PFSK-1 (cell line): ENCODE data around the gene BPIFA3.

Source experiments
- FOXP2 ChIP-seq: optimal IDR thresholded peaks from 2 replicates; pipeline ENCODE3; 2011; ENCODE audit warnings: borderline replicate concordance, control low read depth, inconsistent platforms; ENCODE audit not compliant: insufficient read depth; ENCODE audit errors: extremely low read length, extremely low read depth
- POLR2AphosphoS5 ChIP-seq: IDR thresholded peaks from 2 replicates; pipeline ENCODE4 v1.6.1; 2012; ENCODE audit warnings: low read depth, mild to moderate bottlenecking, control low read depth, low read length, moderate library complexity
- SIN3A ChIP-seq: IDR thresholded peaks from 2 replicates; pipeline ENCODE4 v1.6.1; 2012; ENCODE audit warnings: mild to moderate bottlenecking, low read length, moderate library complexity, borderline replicate concordance; ENCODE audit not compliant: insufficient read depth
- TAF1 ChIP-seq: IDR thresholded peaks from 2 replicates; pipeline ENCODE4 v1.6.1; 2012; ENCODE audit warnings: low read length, control low read depth, borderline replicate concordance; ENCODE audit not compliant: insufficient read depth
- TF ChIP-seq, protein P1 (sequence below), 2 experiments: IDR thresholded peaks; 2 replicates each; pipeline versions ENCODE4 v1.6.1 to v1.8.0; 2011 to 2012; ENCODE audit warnings: low read depth in 2 of 2, low read length in 2 of 2, control low read depth in 1 of 2, inconsistent platforms in 1 of 2, mild to moderate bottlenecking in 1 of 2, moderate library complexity in 1 of 2; ENCODE audit not compliant: insufficient read depth in 1 of 2

BPIFA3 gene

GRCh38 chr20:33263784-33264183 is 46.6 kb downstream of the BPIFA3 start:
- TF ChIP-seq TAF1: no peak
- TF ChIP-seq FOXP2: no peak
- TF ChIP-seq SIN3A: no peak
- no peak for TF ChIP-seq POLR2AphosphoS5
- TF ChIP-seq, protein P1, sequence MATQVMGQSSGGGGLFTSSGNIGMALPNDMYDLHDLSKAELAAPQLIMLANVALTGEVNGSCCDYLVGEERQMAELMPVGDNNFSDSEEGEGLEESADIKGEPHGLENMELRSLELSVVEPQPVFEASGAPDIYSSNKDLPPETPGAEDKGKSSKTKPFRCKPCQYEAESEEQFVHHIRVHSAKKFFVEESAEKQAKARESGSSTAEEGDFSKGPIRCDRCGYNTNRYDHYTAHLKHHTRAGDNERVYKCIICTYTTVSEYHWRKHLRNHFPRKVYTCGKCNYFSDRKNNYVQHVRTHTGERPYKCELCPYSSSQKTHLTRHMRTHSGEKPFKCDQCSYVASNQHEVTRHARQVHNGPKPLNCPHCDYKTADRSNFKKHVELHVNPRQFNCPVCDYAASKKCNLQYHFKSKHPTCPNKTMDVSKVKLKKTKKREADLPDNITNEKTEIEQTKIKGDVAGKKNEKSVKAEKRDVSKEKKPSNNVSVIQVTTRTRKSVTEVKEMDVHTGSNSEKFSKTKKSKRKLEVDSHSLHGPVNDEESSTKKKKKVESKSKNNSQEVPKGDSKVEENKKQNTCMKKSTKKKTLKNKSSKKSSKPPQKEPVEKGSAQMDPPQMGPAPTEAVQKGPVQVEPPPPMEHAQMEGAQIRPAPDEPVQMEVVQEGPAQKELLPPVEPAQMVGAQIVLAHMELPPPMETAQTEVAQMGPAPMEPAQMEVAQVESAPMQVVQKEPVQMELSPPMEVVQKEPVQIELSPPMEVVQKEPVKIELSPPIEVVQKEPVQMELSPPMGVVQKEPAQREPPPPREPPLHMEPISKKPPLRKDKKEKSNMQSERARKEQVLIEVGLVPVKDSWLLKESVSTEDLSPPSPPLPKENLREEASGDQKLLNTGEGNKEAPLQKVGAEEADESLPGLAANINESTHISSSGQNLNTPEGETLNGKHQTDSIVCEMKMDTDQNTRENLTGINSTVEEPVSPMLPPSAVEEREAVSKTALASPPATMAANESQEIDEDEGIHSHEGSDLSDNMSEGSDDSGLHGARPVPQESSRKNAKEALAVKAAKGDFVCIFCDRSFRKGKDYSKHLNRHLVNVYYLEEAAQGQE (IDR thresholded peaks at IDR 0.05; ENCODE audit: insufficient read depth in 1 of 2, low read depth in 2 of 2, low read length in 2 of 2): no peak

DNA sequence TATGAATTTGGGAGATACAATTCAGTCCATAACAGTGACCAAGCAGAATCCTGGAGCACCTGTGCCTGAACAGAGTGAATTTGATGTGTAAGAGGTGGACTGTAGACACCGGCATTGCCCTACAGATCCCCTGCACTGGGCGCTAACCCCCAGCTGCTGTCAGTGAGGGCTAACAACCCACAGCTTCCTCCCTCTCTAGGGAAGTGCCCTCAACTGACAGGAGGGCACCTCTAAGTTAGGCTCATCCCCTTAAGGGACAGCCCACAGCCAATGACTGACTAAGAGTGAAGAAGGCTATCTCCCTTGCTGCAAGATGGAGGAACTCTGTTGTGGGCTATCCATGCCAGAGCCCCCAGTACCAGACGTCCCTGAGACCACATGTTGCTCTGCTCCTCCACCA is 50.5 kb downstream of the BPIFA3 start:
- TF ChIP-seq POLR2AphosphoS5: no peak
- TF ChIP-seq FOXP2: no peak
- TF ChIP-seq TAF1: no peak
- no peak for TF ChIP-seq SIN3A
- TF ChIP-seq, protein P1 (IDR thresholded peaks at IDR 0.05; ENCODE audit: insufficient read depth in 1 of 2, low read depth in 2 of 2, low read length in 2 of 2): no peak

DNA sequence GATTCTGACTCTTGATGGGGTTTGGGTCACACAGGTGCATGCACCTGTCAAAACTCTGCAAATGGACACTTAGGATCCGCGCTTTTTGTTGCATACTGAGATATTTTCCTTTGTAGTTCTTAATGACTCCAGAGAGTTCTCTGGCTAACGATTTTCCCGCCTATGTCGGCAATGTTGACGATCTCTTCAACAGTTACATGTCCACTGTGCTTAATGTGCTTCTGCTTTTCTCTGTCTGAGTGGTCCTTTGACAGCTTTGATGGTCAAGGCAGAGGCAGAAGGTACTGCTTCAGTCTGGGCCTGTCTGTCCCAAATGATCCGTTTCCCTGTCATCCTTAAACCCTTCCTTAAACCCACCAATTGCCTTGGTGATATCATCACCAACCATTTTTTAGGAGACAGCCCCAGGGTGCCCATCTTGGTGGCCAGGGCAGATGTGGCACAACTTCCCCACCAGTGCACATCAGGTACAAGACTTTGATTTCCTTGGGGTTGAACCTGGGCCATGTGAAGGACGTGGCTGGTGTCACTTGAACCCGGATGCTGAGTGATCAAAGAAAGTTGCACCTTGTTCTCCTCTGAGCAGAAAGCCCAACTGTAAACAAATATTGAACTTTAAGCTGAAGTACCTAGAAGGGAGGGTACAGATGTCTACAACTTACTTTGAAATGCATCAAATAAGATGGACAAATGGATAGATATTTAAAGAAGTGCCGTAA is 55.2 kb downstream of the BPIFA3 start:
- TF ChIP-seq, protein P1 (IDR thresholded peaks at IDR 0.05; ENCODE audit: insufficient read depth in 1 of 2, low read depth in 2 of 2, low read length in 2 of 2): no peak
- no peak for TF ChIP-seq FOXP2
- no peak for TF ChIP-seq SIN3A
- no peak for TF ChIP-seq TAF1
- TF ChIP-seq POLR2AphosphoS5: no peak

DNA sequence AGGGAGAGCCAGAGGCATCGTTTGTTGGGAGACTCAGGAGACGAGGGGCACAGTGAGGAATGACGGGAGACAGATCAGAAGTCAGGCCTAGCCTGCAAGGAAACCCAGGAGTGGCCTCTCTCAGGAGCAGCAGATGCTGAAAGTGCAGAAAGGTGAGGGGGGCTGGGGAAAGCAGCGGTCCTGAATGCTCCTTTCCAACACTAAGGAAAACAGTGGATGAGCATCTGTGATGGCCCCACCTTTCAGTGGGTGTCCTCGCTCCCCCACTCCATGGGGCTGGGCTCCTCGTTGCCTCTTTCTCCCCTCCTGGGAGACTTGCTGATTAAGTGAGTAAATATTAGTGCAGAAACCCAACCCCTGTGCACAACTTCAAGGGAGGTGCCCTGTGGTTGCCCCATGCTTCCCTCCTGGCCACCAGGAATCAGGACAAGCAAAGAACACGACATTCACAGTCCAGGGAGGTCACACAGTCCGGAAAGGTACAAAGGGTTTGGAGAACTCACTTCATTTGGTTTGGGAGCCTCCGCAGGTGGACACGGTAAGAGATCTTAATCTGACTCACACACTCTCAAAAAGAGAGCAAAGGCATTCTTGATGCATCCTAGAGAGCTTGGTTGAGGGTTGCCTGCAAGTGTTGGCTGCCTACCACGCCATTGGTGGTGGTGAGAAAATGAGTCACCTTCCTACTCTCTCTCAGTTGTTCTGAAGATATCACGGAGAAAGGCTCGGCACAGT is 56.1 kb downstream of the BPIFA3 start:
- no peak for TF ChIP-seq POLR2AphosphoS5
- TF ChIP-seq, protein P1 (IDR thresholded peaks at IDR 0.05; ENCODE audit: insufficient read depth in 1 of 2, low read depth in 2 of 2, low read length in 2 of 2): no peak
- TF ChIP-seq TAF1: no peak
- no peak for TF ChIP-seq SIN3A
- no peak for TF ChIP-seq FOXP2

GRCh38 chr20:33275215-33275614 is 58.1 kb downstream of the BPIFA3 start:
- TF ChIP-seq SIN3A: no peak
- TF ChIP-seq TAF1: no peak
- TF ChIP-seq, protein P1 (IDR thresholded peaks at IDR 0.05; ENCODE audit: insufficient read depth in 1 of 2, low read depth in 2 of 2, low read length in 2 of 2): no peak
- TF ChIP-seq FOXP2: no peak
- no peak for TF ChIP-seq POLR2AphosphoS5
